GM18520 (cell line): Measurements from ENCODE around the gene NAT8.
"Not testable (repeated sequence)": the region's sequence is repeated elsewhere in the genome, so short reads cannot be mapped to it uniquely, and the experiment has no call there.

Experiments used
- ATAC-seq: cut with Tn5 transposase; IDR thresholded peaks from one replicate; pipeline ENCODE4 v1.9.1; 2021; ENCODE audit not compliant: unreplicated experiment

Gene NAT8

GRCh38 chr2:73638429-73638828 is 3.8 kb downstream of the NAT8 start:
- ATAC-seq, result no peak

DNA sequence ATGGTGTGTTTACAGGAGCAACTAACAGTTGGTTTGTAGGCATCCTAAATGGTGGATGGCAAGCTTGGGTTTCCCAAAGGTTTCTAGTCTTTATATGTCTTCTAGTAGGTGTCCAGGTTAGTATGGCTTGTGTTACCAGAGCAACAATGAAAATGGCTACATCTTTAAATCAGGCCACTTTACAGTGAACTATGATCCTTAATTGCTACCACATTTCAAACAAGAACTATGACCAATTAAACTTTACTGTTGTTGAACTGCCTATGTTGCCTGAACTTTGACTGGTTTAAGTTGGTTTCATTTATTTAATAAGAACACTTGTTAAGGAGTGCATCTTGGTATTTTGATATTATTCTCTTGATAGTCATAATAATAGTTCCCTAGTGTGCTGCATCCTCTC is 5.2 kb downstream of the NAT8 start:
- ATAC-seq, result not testable (repeated sequence)

DNA sequence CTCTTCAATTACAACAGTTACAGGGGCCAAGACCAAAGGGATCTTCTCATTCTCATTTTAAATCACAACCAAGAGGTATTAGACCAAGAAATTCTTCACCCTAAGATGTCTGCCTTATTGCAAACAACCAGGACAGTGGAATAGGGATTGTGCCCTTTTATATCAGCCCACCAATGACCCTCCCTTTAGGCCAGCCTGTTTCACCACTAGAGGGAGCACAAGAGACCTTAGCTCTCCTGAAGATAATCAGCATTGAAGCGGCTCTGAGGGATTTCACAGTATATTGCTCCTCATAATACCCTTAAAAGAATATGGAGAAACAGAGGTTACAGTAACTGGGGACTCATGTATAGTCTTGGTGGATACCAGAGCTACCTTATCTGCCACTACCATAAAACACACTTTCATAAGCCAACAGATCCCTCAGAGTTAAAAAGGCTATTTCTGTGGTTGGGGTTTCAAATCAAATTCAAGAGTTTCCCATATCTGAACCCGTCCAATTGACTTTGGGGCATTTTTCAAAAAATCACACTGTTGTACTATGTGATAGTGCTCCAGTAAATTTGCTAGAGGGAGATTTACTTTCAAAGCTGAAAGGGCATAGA is 11.5 kb downstream of the NAT8 start:
- not testable (repeated sequence) for ATAC-seq

DNA sequence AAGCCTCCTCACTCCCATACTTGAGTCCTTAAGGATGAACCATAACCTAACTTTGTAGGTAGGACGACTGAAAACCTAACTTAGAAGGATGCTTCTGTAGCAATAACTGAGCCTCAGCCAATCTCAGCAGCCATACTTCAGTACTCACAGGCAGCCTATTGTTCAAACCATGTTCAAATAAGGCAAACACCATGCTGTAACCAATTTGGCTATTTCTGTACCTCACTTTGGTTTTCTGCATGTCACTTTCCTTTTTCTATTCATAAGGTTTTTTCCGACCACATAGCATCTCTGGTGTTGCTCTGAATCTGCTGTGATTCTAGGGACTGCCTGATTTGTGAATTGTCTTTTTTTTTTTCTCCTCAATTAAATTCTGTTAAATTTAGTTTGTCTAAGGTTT is 13.7 kb downstream of the NAT8 start:
- ATAC-seq, result peak; percentile 59

DNA sequence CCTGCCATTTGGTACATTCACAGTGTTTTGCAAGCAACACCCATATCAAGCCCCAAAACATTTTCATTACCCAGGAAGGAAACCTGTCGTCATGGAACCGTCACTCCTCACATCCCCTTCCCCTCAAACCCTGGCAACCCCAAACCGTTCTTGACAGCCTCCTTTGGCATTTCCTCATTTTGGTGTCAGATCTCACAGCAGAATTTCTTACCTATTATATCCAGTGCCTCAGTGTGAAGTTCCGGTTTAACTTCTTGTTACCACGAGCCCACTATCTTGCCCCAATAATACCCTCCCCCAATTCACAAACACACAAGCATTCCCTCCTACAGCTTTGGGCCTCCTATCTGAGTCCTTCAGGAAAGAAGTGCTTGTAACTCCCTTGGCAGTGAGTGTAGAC is 16.0 kb downstream of the NAT8 start:
- not testable (repeated sequence) for ATAC-seq

DNA sequence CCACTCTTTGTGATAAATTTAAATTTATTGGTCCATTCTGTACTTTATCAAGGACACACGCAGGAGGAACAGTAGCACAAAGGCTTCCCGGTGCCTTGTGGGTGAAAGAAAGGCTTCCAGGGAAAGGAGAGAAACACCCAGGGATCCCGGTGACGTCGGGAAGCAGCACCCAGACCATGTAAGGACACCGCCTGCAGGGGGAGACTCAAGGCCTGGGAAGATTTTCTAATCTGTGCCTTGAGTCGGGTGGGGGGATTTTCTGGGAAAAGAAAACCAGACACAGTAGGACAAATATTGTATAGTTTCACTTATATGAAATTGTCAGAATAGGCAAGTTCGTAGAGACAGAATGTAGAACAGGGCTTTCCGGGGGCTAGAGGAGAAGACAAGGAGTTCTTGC is 17.6 kb downstream of the NAT8 start:
- ATAC-seq, result not testable (repeated sequence)

DNA sequence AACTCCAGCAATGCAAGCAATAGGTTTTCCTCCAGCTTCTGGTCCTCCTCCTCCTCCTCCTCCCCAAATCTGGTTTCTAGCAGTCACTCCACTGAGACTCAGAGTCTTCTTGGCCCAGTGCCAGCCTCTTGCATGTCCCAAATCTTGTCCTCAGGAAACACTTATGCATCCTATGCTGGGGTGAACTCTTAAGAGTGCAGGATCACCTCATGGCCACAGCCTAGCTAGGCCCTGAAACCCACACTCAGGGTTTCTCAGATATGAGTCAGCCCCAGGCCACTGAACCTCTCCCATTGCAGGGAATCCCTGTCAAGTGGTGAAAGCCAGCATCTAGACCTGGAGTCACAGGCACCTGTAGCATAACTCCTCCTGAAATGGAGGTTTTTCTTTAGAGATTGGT is 18.2 kb downstream of the NAT8 start:
- ATAC-seq, result not testable (repeated sequence)

DNA sequence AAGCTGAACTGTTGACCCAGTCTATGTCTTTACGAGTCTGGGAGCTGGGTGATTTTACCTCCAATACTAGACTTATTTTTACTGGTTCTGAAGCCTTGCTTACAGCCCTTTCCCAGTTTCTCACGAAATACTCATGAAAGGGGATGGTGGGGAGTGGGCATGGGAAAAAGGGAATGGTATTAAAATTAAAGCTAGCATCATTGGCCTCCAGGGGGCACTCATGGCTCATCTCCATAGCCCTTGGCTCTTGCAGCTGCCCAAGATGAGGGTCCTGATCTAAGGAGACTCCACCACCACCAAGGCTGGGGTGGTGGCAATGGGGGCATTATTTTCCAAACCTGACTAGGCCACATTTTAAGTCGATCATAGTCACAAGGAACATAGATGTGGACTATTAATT is 22.3 kb downstream of the NAT8 start:
- not testable (repeated sequence) for ATAC-seq

DNA sequence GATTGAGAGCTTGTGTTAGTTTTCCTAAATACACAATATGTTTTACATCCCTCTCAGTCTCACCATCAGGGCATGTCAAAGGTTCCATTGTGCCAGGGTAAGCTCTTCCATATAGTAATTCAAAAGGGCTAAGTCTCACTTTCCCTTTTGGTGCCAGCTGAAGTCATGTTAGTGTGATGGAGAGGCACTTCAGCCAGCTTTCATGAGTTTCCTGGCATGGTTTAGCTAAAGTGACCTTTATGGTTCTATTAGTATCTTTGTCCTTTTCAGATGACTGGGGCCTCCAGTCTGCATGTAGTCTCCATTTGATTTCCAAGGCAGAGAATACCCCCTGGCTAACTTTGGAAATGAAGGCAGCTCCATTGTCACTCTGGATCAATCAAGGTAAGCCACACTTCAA is 27.2 kb downstream of the NAT8 start:
- no peak for ATAC-seq

- no peak for ATAC-seq
Observed at GRCh38 chr2:73614105-73614504, 28.1 kb downstream of the NAT8 start.

DNA sequence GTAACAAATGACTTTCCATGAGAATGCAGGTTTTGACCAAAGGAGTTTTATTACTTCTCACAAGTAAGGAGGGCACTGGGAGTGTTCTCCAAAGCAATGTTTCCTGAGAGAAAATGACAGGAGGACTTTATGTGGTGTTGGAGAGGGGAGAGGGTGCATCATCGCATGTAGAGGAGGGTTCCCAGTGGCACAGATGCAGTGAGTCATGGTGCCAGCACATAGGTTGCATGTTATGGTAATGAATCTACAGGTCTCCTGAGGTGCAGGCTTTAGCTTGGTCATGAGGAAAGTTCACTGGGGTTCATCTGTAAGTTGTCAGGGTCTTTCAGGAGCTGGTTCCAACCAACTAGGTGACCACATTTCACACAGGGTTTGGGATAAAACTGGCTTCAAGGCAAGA is 30.4 kb downstream of the NAT8 start:
- no peak for ATAC-seq

GRCh38 chr2:73611193-73611592 is 31.0 kb downstream of the NAT8 start:
- no peak for ATAC-seq

GRCh38 chr2:73610111-73610510 is 32.1 kb downstream of the NAT8 start:
- ATAC-seq, result no peak

DNA sequence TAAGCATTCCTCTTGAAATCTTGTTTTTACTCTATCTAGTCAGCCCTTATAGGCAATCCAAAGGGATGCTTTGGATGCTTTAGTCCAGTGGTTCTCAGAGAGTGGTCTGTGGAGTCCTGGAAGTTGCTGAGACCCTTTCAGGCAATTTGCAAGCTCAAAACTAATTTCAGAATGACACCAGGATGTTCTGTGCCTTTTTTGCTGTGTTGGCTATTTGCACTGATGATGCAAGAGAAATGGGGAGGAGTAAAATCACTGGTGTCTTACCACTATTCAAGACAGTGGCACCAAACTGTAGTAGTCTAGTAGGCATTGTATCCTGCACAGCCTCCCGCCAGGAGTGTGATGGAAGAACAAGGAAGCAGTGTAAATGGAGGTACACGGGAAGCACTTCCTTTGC is 37.6 kb downstream of the NAT8 start:
- not testable (repeated sequence) for ATAC-seq

GRCh38 chr2:73603099-73603588 is 39.1 kb downstream of the NAT8 start:
- ATAC-seq, result peak; percentile 66

DNA sequence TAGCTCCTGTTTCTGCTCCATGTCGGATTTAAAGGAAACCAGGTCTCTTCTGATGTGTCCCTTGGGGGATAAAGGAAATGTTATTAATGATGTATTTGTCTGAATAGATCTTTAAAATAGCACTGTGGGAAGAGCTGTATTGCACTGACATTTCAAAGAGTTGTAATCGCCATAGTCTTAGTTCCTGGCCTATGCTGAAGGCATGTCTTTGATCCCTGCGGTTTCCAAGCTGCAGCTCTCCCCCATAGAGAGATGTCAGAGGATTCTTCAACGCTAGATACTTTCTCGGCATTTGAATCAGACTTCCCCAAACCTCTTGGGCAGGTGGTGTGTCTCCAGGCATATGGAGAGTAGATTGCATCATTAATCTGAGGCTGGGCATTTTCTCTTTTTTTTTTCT is 40.4 kb downstream of the NAT8 start:
- no peak for ATAC-seq

DNA sequence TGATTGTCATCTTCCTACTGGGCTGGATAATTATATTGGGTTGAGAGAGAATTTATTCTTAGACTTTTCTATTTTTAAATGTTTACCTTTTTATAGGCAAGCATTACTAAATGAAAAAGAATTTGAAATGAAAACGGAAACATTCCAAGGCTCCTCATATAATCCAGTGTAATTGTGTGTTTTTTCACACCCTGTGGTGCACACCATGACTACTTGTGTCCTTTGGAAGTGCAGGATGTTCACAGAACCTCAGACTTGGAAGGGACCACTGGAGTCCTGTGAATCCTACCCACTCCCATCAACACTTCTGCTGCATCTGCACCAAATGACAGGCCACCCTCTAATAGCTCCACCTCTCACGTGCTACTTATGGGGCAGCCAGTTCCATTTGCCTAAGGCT is 48.0 kb downstream of the NAT8 start:
- no peak for ATAC-seq

DNA sequence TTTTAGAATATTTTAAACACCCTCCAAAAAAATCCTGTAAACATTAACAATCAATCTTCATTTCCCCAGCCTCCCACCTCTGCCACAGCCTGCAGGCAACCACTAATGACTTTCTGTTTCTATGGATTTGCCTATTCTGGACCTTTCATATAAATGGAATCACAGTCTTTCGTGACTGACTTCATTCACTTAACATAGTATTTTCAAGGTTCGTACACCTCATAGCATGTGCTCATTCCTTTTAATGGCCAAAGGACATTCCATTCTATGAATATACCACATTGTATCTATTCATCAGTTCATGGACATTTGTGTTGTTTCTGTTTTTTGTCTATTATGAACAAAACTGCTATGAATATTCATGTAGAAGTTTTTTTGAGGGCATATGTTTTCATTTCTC is 48.5 kb downstream of the NAT8 start:
- no peak for ATAC-seq
